ENCODE data around the gene C19orf38. TPM values are rescaled to one million over a fixed set of nuclear protein-coding genes. Genes with fewer than 3 reads are reported as not detected.

The C19orf38 gene
- total and polyA plus RNA-seq, 9 of the 15 experiments (the other 6 are each of a cell fraction or from before 2014, with no cell fraction given), result 0.14 to 0.18 TPM; not detected in 7

GRCh38 chr19:10852098-10852800, 4.0 kb downstream of the C19orf38 start (continued):
- no peak for TF ChIP-seq RNF219 (CRISPR knock-in tag; IDR thresholded peaks at IDR 0.05)
- TF ChIP-seq DACH1 (IDR thresholded peaks at IDR 0.05; ENCODE audit: partially characterized antibody), result no peak
- TF ChIP-seq THAP7 (CRISPR knock-in tag; IDR thresholded peaks at IDR 0.05), result no peak
- TF ChIP-seq ZNF23 (CRISPR knock-in tag; IDR thresholded peaks at IDR 0.05), result no peak
- no peak for TF ChIP-seq PHF8 (IDR thresholded peaks at IDR 0.05; ENCODE audit: borderline replicate concordance, low read length)
- TF ChIP-seq POLR2A (conservative IDR thresholded peaks at IDR 0.05), result no peak
- peak; percentile 11; the same call in 1 of the 2 replicates for TF ChIP-seq ZNF384 (IDR thresholded peaks at IDR 0.05; ENCODE audit: low read depth, low read length)
- no peak for TF ChIP-seq TEAD2 (tag; IDR thresholded peaks at IDR 0.05)
- no peak for TF ChIP-seq CBX2 (IDR thresholded peaks at IDR 0.05; ENCODE audit: insufficient read depth, low read length, poor library complexity, severe bottlenecking)
- no peak for TF ChIP-seq POLR3A (IDR thresholded peaks at IDR 0.05; ENCODE audit: borderline replicate concordance, extremely low read depth, insufficient read depth, insufficient read length)
- peak; percentile 94 for TF ChIP-seq ZFP36 (IDR thresholded peaks at IDR 0.05; ENCODE audit: low read depth, low read length, partially characterized antibody)
- TF ChIP-seq TAL1 (IDR thresholded peaks at IDR 0.05), result no peak
- TF ChIP-seq PTBP1 (IDR thresholded peaks at IDR 0.05; ENCODE audit: low read depth, low read length), result 0 out of 2 replicates have a peak, but pooled peaks have one; percentile 29
- TF ChIP-seq TEAD1 (CRISPR knock-in tag; IDR thresholded peaks at IDR 0.05), result peak in 1 of 2 experiments; percentile 64; a peak in 1 of 4 replicates
- no peak for TF ChIP-seq NRF1 (conservative IDR thresholded peaks at IDR 0.05 in 1 of 2, IDR thresholded peaks at IDR 0.05 in 1 of 2)
- 0 out of 2 replicates have a peak, but pooled peaks have one; percentile 13 for TF ChIP-seq ATF3 (IDR thresholded peaks at IDR 0.05)
- TF ChIP-seq ATF3 (CRISPR knock-in tag; conservative IDR thresholded peaks at IDR 0.05), result no peak
- no peak for TF ChIP-seq KDM4B (IDR thresholded peaks at IDR 0.05; ENCODE audit: borderline replicate concordance in 2 of 2, low read depth in 1 of 2)
- TF ChIP-seq ZNF75A (CRISPR knock-in tag; IDR thresholded peaks at IDR 0.05), result no peak
- no peak for TF ChIP-seq MYNN (IDR thresholded peaks at IDR 0.05)
- TF ChIP-seq MYNN (CRISPR knock-in tag; IDR thresholded peaks at IDR 0.05), result no peak
- TF ChIP-seq ARHGAP35 (IDR thresholded peaks at IDR 0.05; ENCODE audit: partially characterized antibody), result no peak
- no peak for TF ChIP-seq HCFC1 (IDR thresholded peaks at IDR 0.05; ENCODE audit: low read depth, low read length)
- no peak for TF ChIP-seq SMARCB1 (IDR thresholded peaks at IDR 0.05; ENCODE audit: insufficient read length, low read depth)
- no peak for TF ChIP-seq SMARCA4 (IDR thresholded peaks at IDR 0.05)
- no peak for TF ChIP-seq CHD4 (IDR thresholded peaks at IDR 0.05; ENCODE audit: insufficient read depth, insufficient replicate concordance, low read depth, low read length, poor library complexity, severe bottlenecking)
- no peak for TF ChIP-seq GTF2A2 (tag; IDR thresholded peaks at IDR 0.05)

Data from K562 (cell line).